Uterus (tissue), 4 donors: ENCODE results near the gene LTV1. TPM values are rescaled to one million over a fixed set of nuclear protein-coding genes. Genes with fewer than 3 reads are reported as not detected.

Experiments
- DNase-seq, 2 donors: peaks; one replicate each; pipeline ENCODE4 v3.0.0-alpha.2; 2019 to 2020
- H3K27ac ChIP-seq, 2 donors: fragments of 200-600 bp; sonication (generic); 1 replicate in 1 of 2; 2 replicates in 1 of 2; pipeline ENCODE4 v1.5.1; 2016 to 2018
- H3K27me3 ChIP-seq, 2 donors: fragments of 200-600 bp; sonication (generic); one replicate each; pipeline ENCODE4 v1.5.1; 2018 to 2019; ENCODE audit warnings: control low read depth in 1 of 2
- H3K36me3 ChIP-seq, 2 donors: fragments of 200-600 bp; sonication (generic); one replicate each; pipeline ENCODE4 v1.5.1; 2019; ENCODE audit warnings: control low read depth in 1 of 2
- H3K4me1 ChIP-seq, 2 donors: fragments of 200-600 bp; sonication (generic); one replicate each; pipeline ENCODE4 v1.5.1; 2018 to 2019; ENCODE audit warnings: control low read depth in 1 of 2
- H3K4me3 ChIP-seq, 2 donors: fragments of 200-600 bp; sonication (generic); 1 replicate in 1 of 2; 2 replicates in 1 of 2; pipeline ENCODE4 v1.5.1; 2018 to 2019; ENCODE audit warnings: mild to moderate bottlenecking in 1 of 2
- H3K9me3 ChIP-seq, 2 donors: fragments of 200-600 bp; sonication (generic); one replicate each; pipeline ENCODE4 v1.5.1; 2019; ENCODE audit warnings: control low read depth in 1 of 2
- POLR2A ChIP-seq, 2 donors: fragments of 450-650 bp; IDR thresholded peaks; one replicate each; pipeline ENCODE4 v1.6.1; 2016; ENCODE audit warnings: antibody characterized with exemption in 2 of 2, mild to moderate bottlenecking in 1 of 2, moderate library complexity in 1 of 2
- intact Hi-C: fragments of 100-400 bp; cut with DNase I; formaldehyde crosslinking; loops from one replicate; pipeline ENCODE4 v1.15.1; 2023; ENCODE audit warnings: low total_unique reads
- total RNA-seq, 4 donors: library from RNA; depleted of rRNA in 3 of 4; stranded (reverse); fragments of >200 nt in 3 of 4; gene quantifications; one replicate each; pipeline versions ENCODE4 v1.1.0 to v1.2.4, GENCODE V29; 2014 to 2023
- TF ChIP-seq, protein P1 (sequence below), 4 experiments: fragments of 200-600 bp in 2 of 4; fragments of 450-650 bp in 2 of 4; sonication (generic) in 2 of 4; IDR thresholded peaks; one replicate each; pipeline ENCODE4 v1.5.1; 2016 to 2019; ENCODE audit warnings: antibody characterized with exemption in 4 of 4, mild to moderate bottlenecking in 2 of 4, moderate library complexity in 1 of 4
- donor health status: DM: yes; HTN: yes; CAD: no.

LTV1 gene
- total RNA-seq, 4 donors from 2014 or later: 5.4 to 28.1 (median 14.2) TPM

DNA sequence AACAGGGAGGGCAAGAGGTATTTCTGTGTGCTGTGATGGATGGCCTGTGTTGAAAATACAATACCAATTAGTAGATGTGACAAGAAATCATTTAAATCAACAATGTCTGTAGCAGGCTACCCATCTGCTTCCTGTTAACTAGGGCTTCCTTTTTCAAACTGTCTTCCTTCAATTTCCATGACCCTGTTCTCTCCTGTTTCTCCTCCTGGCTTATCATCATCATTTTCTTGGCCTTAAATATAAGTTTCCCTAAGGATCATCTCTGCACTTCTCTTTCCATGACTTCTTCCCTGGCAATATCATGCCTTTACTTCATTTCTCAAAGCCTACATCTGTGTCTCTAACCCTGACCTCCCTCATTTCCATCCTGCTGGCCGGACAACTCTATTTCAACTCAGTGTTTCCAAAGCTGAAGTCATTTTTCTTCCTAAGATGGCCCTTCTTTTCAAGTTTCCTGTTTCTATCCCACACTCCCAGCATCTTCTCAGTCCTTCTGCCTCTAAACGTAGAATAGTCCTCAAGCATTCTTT lies 39.3 kb downstream of the LTV1 start:
- H3K4me3 ChIP-seq: no peak overlapping the region
- peaks cover 0 to 6% of the 10 kb centered on the region in 2 donors for H3K9me3 ChIP-seq
- intact Hi-C loops: no loop called here
- H3K27ac ChIP-seq: no peak overlapping the region
- H3K27me3 ChIP-seq: no peaks in the 10 kb centered on the region
- no peaks in the 10 kb centered on the region for H3K4me1 ChIP-seq
- no peak for TF ChIP-seq POLR2A (IDR thresholded peaks at IDR 0.05)
- TF ChIP-seq, protein P1, sequence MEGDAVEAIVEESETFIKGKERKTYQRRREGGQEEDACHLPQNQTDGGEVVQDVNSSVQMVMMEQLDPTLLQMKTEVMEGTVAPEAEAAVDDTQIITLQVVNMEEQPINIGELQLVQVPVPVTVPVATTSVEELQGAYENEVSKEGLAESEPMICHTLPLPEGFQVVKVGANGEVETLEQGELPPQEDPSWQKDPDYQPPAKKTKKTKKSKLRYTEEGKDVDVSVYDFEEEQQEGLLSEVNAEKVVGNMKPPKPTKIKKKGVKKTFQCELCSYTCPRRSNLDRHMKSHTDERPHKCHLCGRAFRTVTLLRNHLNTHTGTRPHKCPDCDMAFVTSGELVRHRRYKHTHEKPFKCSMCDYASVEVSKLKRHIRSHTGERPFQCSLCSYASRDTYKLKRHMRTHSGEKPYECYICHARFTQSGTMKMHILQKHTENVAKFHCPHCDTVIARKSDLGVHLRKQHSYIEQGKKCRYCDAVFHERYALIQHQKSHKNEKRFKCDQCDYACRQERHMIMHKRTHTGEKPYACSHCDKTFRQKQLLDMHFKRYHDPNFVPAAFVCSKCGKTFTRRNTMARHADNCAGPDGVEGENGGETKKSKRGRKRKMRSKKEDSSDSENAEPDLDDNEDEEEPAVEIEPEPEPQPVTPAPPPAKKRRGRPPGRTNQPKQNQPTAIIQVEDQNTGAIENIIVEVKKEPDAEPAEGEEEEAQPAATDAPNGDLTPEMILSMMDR (IDR thresholded peaks at IDR 0.05): no peak
- H3K36me3 ChIP-seq: no peaks in the 10 kb centered on the region
- DNase-seq: no peak

DNA sequence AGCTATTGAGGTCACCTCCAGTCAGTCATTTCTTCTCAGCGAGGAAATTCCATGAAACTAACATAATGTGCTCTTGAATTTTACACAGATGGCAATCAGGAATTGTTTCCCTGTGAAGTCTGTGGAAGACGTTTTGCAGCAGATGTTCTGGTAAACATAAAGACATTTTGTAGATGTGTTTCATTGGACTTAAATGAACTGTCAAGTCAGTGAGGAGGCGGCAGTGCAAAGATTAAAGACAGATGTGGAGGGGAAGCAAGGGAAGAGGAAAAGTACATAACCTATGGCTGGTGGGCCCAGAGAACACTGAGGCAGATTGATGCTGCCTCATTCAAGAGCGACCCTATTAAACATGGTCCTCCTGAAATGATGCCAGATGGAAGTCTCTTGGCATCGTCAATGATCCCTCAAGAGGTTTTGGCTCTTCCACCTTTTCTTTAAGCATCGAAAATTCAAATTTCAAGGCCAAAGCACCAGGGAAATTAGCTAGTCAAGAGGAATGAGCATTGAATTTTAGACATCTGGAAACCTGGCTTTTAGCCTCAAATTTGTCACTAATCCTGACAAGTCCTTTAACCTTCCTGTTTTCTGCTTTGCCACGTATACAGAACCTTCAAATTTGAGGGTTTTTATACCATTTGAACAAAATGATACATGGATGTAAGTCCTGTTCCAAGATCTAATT lies 41.2 kb downstream of the LTV1 start:
- Histone ChIP-seq H3K4me3 (no peak overlapping the region), H3K9me3 (no peaks in the 10 kb centered on the region), H3K27me3 (no peaks in the 10 kb centered on the region), H3K4me1 (no peaks in the 10 kb centered on the region), H3K27ac (no peak overlapping the region), H3K36me3 (no peaks in the 10 kb centered on the region)
- DNase-seq: no peak
- intact Hi-C loops: no loop called here
- TF ChIP-seq, protein P1 (IDR thresholded peaks at IDR 0.05): no peak
- TF ChIP-seq POLR2A (IDR thresholded peaks at IDR 0.05): no peak

DNA sequence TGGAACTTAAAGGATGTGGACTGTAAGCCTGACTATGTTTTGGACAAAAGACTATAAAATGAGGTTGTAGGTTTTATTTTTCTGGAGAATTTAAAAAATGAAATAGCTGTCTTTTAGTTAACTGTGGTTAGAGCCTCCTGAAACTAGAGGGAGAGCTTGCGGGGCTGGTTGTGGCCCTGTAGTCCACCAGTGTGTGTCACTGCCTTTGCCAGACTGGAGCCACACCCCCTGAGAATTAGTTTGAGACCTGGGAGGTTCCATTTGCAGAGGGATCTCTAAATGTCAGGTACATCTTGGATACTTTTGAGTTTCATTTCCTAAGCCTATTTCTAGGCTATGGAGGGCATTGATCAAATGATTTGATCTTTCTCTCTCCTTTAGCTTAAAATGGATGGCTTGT lies 42.0 kb downstream of the LTV1 start:
- DNase-seq: no peak
- no peaks in the 10 kb centered on the region for H3K9me3 ChIP-seq
- no peak overlapping the region for H3K4me3 ChIP-seq
- no peaks in the 10 kb centered on the region for H3K4me1 ChIP-seq
- intact Hi-C loops: no loop called here
- H3K27ac ChIP-seq: no peak overlapping the region
- no peaks in the 10 kb centered on the region for H3K36me3 ChIP-seq
- no peak for TF ChIP-seq POLR2A (IDR thresholded peaks at IDR 0.05)
- TF ChIP-seq, protein P1 (IDR thresholded peaks at IDR 0.05): no peak
- no peaks in the 10 kb centered on the region for H3K27me3 ChIP-seq

DNA sequence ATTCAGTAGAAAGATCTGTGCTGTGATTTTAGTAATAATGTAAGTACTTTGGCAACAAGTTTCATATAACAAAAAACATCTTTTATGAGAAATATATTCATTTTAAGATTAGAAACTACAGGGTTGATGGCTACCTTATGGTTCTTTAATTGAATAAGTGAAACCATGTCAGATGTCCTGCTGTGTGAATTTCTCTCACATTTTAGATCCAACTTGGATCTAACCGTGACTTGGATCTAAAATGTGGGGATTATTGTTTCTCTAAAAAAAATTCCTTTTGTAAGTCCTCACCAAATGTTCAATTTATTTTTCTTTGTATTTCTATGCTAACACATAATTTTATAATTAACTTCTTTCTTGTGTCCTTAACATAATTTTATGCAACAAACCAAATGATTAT lies 51.5 kb downstream of the LTV1 start:
- DNase-seq: no peak
- Histone ChIP-seq H3K27ac (no peak overlapping the region), H3K9me3 (no peaks in the 10 kb centered on the region), H3K4me1 (no peaks in the 10 kb centered on the region), H3K4me3 (no peak overlapping the region), H3K36me3 (no peaks in the 10 kb centered on the region), H3K27me3 (no peaks in the 10 kb centered on the region)
- no peak for TF ChIP-seq POLR2A (IDR thresholded peaks at IDR 0.05)
- intact Hi-C loops: no loop called here

DNA sequence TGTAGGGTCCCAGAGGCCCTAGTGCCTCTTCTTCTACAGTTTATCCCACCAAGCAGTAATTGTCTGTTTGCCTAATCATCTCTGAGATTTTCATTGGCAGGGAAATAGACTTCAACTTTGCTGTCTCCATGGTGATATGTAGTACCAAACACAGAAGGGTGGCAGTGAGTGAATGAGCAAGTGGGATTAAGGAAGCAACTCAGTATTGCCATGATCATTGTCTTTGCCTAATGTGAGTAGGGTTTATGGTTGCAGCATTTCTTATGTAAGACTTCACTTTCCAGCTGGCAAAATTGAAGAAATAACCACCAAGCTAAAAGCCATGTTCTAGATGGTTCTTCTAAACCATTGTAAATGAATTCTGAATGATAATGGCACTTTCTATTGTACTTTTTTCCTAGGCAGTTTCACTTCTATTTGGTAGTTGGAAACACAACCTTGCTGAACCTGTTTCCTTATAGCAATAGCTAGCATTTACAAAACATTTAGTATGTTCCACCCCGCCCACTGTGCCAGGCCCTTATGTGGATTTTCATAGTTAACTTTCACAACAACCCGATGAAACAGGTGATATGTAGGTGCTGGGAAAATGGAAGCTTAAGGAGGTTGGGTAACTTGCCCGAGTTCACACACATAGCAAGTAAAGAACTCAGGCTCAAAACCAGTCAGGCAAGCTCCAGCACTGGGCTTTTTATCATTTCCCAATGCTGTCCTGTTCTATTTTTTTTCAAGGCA lies 53.2 kb downstream of the LTV1 start:
- Histone ChIP-seq H3K36me3 (no peaks in the 10 kb centered on the region), H3K27ac (no peak overlapping the region), H3K4me3 (no peak overlapping the region), H3K9me3 (no peaks in the 10 kb centered on the region), H3K4me1 (no peaks in the 10 kb centered on the region), H3K27me3 (no peaks in the 10 kb centered on the region)
- TF ChIP-seq, protein P1 (IDR thresholded peaks at IDR 0.05): no peak
- TF ChIP-seq POLR2A (IDR thresholded peaks at IDR 0.05): no peak
- DNase-seq: no peak
- intact Hi-C loops: no loop called here
